ENCODE measurements around the gene B3GAT1.

DNA sequence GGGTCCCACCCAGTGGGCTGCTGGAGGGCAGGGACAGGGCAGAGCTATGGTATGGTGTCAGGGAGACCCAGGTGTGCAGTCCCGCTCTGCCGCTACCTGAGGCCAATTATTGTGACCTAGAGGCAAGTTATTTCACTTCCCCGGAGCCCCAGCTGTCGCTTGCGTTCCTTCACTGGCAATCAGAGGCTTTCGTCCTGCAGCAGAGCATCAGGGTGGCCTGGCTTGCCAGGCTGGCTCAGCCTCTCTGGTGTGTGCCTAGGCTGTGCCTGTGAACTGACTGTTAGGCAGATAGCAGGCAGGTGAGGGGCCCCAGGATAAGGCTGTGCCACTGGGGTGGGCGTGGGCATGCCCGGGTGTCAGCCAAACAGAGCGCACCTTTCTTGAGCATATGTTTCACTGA is 48.9 kb downstream of the B3GAT1 start:
- TF ChIP-seq, protein P1, sequence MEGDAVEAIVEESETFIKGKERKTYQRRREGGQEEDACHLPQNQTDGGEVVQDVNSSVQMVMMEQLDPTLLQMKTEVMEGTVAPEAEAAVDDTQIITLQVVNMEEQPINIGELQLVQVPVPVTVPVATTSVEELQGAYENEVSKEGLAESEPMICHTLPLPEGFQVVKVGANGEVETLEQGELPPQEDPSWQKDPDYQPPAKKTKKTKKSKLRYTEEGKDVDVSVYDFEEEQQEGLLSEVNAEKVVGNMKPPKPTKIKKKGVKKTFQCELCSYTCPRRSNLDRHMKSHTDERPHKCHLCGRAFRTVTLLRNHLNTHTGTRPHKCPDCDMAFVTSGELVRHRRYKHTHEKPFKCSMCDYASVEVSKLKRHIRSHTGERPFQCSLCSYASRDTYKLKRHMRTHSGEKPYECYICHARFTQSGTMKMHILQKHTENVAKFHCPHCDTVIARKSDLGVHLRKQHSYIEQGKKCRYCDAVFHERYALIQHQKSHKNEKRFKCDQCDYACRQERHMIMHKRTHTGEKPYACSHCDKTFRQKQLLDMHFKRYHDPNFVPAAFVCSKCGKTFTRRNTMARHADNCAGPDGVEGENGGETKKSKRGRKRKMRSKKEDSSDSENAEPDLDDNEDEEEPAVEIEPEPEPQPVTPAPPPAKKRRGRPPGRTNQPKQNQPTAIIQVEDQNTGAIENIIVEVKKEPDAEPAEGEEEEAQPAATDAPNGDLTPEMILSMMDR (conservative IDR thresholded peaks at IDR 0.05; ENCODE audit: low read depth, low read length), result no peak
- no peak for TF ChIP-seq EZH2 (IDR thresholded peaks at IDR 0.05; ENCODE audit: borderline replicate concordance, low read depth, low read length, poor library complexity, severe bottlenecking)

Measured in A673 (cell line).